HCT116 (cell line): ENCODE results near the gene AOAH. TPM values are rescaled to one million over a fixed set of nuclear protein-coding genes. Genes with fewer than 3 reads are reported as not detected.

Experiments used
- ATAC-seq: fragments of 200-7000 bp; cut with Tn5 transposase; 2 replicates; pipeline ENCODE4 v1.9.1; 2020; ENCODE audit warnings: mild to moderate bottlenecking, moderate library complexity
- BruUV-seq: library from RNA; stranded (reverse); fragments of 400-500 nt; replicated peaks from 2 replicates; lab custom pipeline; 2021; lab: Mats Ljungman, UMichigan
- CTCF ChIA-PET: fragments of 300-600 bp; sonication (Branson Sonifier 250); formaldehyde crosslinking; loops from one replicate; lab custom pipeline; 2021; ENCODE audit warnings: antibody characterized with exemption; lab: Charles Lee
- POLR2A ChIA-PET: fragments of 300-600, 350-600 bp; sonication (Branson Sonifier 250); formaldehyde crosslinking; loops from one replicate; lab custom pipeline; 2021; ENCODE audit warnings: antibody characterized with exemption; lab: Charles Lee
- RAD21 ChIA-PET, 2 experiments: fragments of 300-600 bp; sonication (Branson Sonifier 250); formaldehyde crosslinking; loops; one replicate each; lab custom pipeline; 2023; ENCODE audit warnings: low total read pairs in 2 of 2; ENCODE audit not compliant: uncharacterized antibody in 2 of 2, unreplicated experiment in 2 of 2, low non-redundant PET in 1 of 2; lab: Charles Lee
- DNase-seq: peaks from one replicate; pipeline ENCODE4 v3.0.0-alpha.2; 2010; ENCODE audit warnings: low read depth, low spot score
- H2AFZ ChIP-seq: fragments of 200-600 bp; shearing (Covaris generic), sonication (generic); 2 replicates; pipeline ENCODE4 v1.6.1; 2017; ENCODE audit warnings: low read depth, mixed run types, mixed read lengths, antibody characterized with exemption, low read length; ENCODE audit not compliant: poor library complexity, severe bottlenecking
- H3K27ac ChIP-seq: 2 replicates; pipeline ENCODE4 v1.5.1; 2012; ENCODE audit warnings: low read depth, low read length
- H3K27me3 ChIP-seq: fragments of 200-600 bp; sonication (generic); 2 replicates; pipeline ENCODE4 v1.6.1; 2016; ENCODE audit warnings: mixed run types, low read length, mixed read lengths; ENCODE audit not compliant: insufficient read depth
- H3K36me3 ChIP-seq, 2 experiments: fragments of 200-500 bp in 1 of 2; fragments of 200-600 bp in 1 of 2; sonication (Bioruptor generic) in 1 of 2; sonication (generic) in 1 of 2; 2 replicates each; pipeline versions ENCODE4 v1.5.1 to v1.6.1; 2014 to 2016; ENCODE audit warnings: low read length in 2 of 2, inconsistent platforms in 1 of 2, mixed read lengths in 1 of 2, mixed run types in 1 of 2; ENCODE audit not compliant: insufficient read depth in 2 of 2, control insufficient read depth in 1 of 2
- H3K4me1 ChIP-seq, 2 experiments: fragments of 200-600 bp in 1 of 2; sonication (generic) in 1 of 2; 2 replicates each; pipeline versions ENCODE4 v1.5.1 to v1.6.1; 2012 to 2017; ENCODE audit warnings: low read length in 2 of 2, inconsistent platforms in 1 of 2, mild to moderate bottlenecking in 1 of 2, mixed read lengths in 1 of 2, mixed run types in 1 of 2, moderate library complexity in 1 of 2; ENCODE audit not compliant: insufficient read depth in 2 of 2, control insufficient read depth in 1 of 2
- H3K4me2 ChIP-seq: fragments of 200-600 bp; sonication (generic); 2 replicates; pipeline ENCODE4 v1.6.1; 2017; ENCODE audit warnings: mixed run types, low read length, mixed read lengths
- H3K4me3 ChIP-seq, 2 experiments: fragments of 200-600 bp in 1 of 2; sonication (generic) in 1 of 2; replicated peaks in 1 of 2; 2 replicates each; pipeline ENCODE4 v1.5.1; 2011 to 2016; ENCODE audit warnings: low read length in 2 of 2, control low read depth in 1 of 2, low read depth in 1 of 2, mild to moderate bottlenecking in 1 of 2, mixed read lengths in 1 of 2, mixed run types in 1 of 2
- H3K79me2 ChIP-seq: fragments of 200-600 bp; sonication (generic); 2 replicates; pipeline ENCODE4 v1.6.1; 2017; ENCODE audit warnings: mild to moderate bottlenecking, mixed run types, low read length, moderate library complexity, mixed read lengths; ENCODE audit not compliant: insufficient read depth
- H3K9ac ChIP-seq: fragments of 200-600 bp; sonication (generic); 2 replicates; pipeline ENCODE4 v1.6.1; 2016; ENCODE audit warnings: low read length, mixed read lengths
- H3K9me2 ChIP-seq: fragments of 200-600 bp; sonication (generic), shearing (Covaris generic); 2 replicates; pipeline ENCODE4 v1.6.1; 2017; ENCODE audit warnings: mixed run types, mild to moderate bottlenecking, moderate library complexity; ENCODE audit not compliant: insufficient read depth
- H3K9me3 ChIP-seq, 2 experiments: fragments of 200-500 bp in 1 of 2; fragments of 200-600 bp in 1 of 2; sonication (Bioruptor generic) in 1 of 2; sonication (generic) in 1 of 2; 2 replicates each; pipeline ENCODE4 v1.6.1; 2014 to 2017; ENCODE audit warnings: low read length in 2 of 2, mixed read lengths in 2 of 2, inconsistent platforms in 1 of 2, low read depth in 1 of 2, mild to moderate bottlenecking in 1 of 2, mixed run types in 1 of 2, moderate library complexity in 1 of 2; ENCODE audit not compliant: control insufficient read depth in 1 of 2, insufficient read depth in 1 of 2
- H4K20me1 ChIP-seq: fragments of 200-600 bp; sonication (generic), shearing (Covaris generic); 2 replicates; pipeline ENCODE4 v1.6.1; 2017; ENCODE audit warnings: mixed run types, mild to moderate bottlenecking, moderate library complexity; ENCODE audit not compliant: insufficient read depth
- CBX3 ChIP-seq: IDR thresholded peaks from 2 replicates; pipeline ENCODE4 v1.6.1; 2012; ENCODE audit warnings: low read depth
- CEBPB ChIP-seq: IDR thresholded peaks from 2 replicates; pipeline ENCODE4 v1.6.1; 2012; ENCODE audit warnings: low read depth
- EGR1 ChIP-seq: IDR thresholded peaks from 2 replicates; pipeline ENCODE4 v1.6.1; 2012; ENCODE audit warnings: low read depth
- ELF1 ChIP-seq: IDR thresholded peaks from 2 replicates; pipeline ENCODE4 v1.6.1; 2012; ENCODE audit warnings: low read depth, borderline replicate concordance
- EZH2 ChIP-seq: fragments of 200-600 bp; sonication (generic); IDR thresholded peaks from 2 replicates; pipeline ENCODE4 v1.6.1; 2017; ENCODE audit warnings: antibody characterized with exemption, mixed run types
- EZH2phosphoT487 ChIP-seq: fragments of 200-600 bp; IDR thresholded peaks from 2 replicates; pipeline ENCODE4 v1.6.1; 2018; ENCODE audit warnings: antibody characterized with exemption, borderline replicate concordance
- FOSL1 ChIP-seq: IDR thresholded peaks from 2 replicates; pipeline ENCODE4 v1.6.1; 2012; ENCODE audit warnings: low read depth
- JUND ChIP-seq: IDR thresholded peaks from 2 replicates; pipeline ENCODE4 v1.6.1; 2012
- POLR2A ChIP-seq: IDR thresholded peaks from 2 replicates; pipeline ENCODE4 v1.7.0; 2011; ENCODE audit warnings: borderline replicate concordance; ENCODE audit not compliant: insufficient read depth, insufficient read length; ENCODE audit errors: extremely low read depth
- POLR2AphosphoS5 ChIP-seq: IDR thresholded peaks from 2 replicates; pipeline ENCODE4 v1.6.1; 2011; ENCODE audit warnings: mild to moderate bottlenecking, low read depth, low read length, moderate library complexity
- RAD21 ChIP-seq: IDR thresholded peaks from 2 replicates; pipeline ENCODE4 v1.6.1; 2012; ENCODE audit warnings: low read depth, mild to moderate bottlenecking
- SIN3A ChIP-seq: IDR thresholded peaks from 2 replicates; pipeline ENCODE4 v1.6.1; 2012; ENCODE audit warnings: low read depth
- SP1 ChIP-seq: IDR thresholded peaks from 2 replicates; pipeline ENCODE4 v1.6.1; 2012; ENCODE audit warnings: low read depth
- TCF7L2 ChIP-seq: IDR thresholded peaks from 2 replicates; pipeline ENCODE4 v1.7.0; 2011; ENCODE audit warnings: borderline replicate concordance, inconsistent platforms; ENCODE audit not compliant: insufficient read depth, insufficient read length; ENCODE audit errors: extremely low read depth
- ZFX ChIP-seq: fragments of 450-650 bp; IDR thresholded peaks from 2 replicates; pipeline ENCODE4 v1.6.1; 2017
- ZNF274 ChIP-seq: fragments of 200-500 bp; sonication (Bioruptor generic); IDR thresholded peaks from 2 replicates; pipeline ENCODE4 v1.6.1; 2014; ENCODE audit warnings: mild to moderate bottlenecking, low read depth, low read length, inconsistent platforms
- intact Hi-C: fragments of 100-400 bp; cut with micrococcal nuclease; formaldehyde crosslinking; loops from 2 replicates; pipeline ENCODE4 v1.10.0; 2022
- total RNA-seq: library from RNA; stranded (reverse); gene quantifications from one replicate; pipeline ENCODE4 v1.2.1, GENCODE V29; 2021; ENCODE audit not compliant: unreplicated experiment
- TF ChIP-seq, protein P1 (sequence below): IDR thresholded peaks from 2 replicates; pipeline ENCODE4 v1.6.1; 2012
- TF ChIP-seq, protein P2 (sequence below): IDR thresholded peaks from 2 replicates; pipeline ENCODE4 v1.6.1; 2012
- TF ChIP-seq, protein P3 (sequence below): IDR thresholded peaks from 2 replicates; pipeline ENCODE4 v1.6.1; 2011; ENCODE audit warnings: mild to moderate bottlenecking, low read length, moderate library complexity; ENCODE audit not compliant: insufficient replicate concordance; ENCODE audit errors: extremely low read depth
- TF ChIP-seq, protein P4 (sequence below): IDR thresholded peaks from 2 replicates; pipeline ENCODE4 v1.6.1; 2012; ENCODE audit warnings: low read depth

The AOAH gene
- total RNA-seq, 1 experiment from 2014 or later: 1.1 TPM

DNA sequence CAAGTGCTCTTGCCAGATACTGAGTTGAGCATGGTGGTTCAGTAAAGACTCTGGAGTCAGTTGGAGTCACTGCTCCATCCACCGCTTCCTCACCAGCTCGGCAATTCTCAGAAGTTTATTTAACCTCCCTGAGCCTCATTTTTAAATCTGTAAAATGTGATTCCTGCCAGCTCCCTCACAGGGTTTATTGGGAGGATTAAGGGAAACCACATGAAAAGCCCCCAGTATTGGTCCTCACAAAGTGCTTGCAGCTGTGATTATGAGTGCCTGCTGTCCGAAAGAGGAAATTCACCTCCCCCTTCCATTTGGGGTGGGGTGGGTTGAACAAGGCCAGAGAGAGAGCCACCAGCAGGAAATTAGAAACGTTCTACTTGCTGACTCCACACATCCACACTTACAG is 99.0 kb downstream of the AOAH start:
- Histone ChIP-seq H4K20me1 (no peaks in the 10 kb centered on the region), H3K9me2 (no peaks in the 10 kb centered on the region), H3K27ac (no peak overlapping the region), H3K4me1 (no peaks in the 10 kb centered on the region), H3K4me3 (no peak overlapping the region), H2AFZ (no peak overlapping the region), H3K9me3 (no peaks in the 10 kb centered on the region), H3K36me3 (no peaks in the 10 kb centered on the region), H3K9ac (no peak overlapping the region), H3K79me2 (no peaks in the 10 kb centered on the region), H3K4me2 (no peak overlapping the region), H3K27me3 (no peaks in the 10 kb centered on the region; the same call in 1 of the 2 replicates)
- intact Hi-C loops: no loop called here
- CTCF ChIA-PET: no interaction called here
- POLR2A ChIA-PET: no interaction called here
- ATAC-seq (no peak), DNase-seq (no peak)
- no TSS peak for BruUV-seq
- TF ChIP-seq POLR2AphosphoS5 (no peak), ZFX (no peak), TCF7L2 (no peak), ELF1 (no peak), CBX3 (no peak), EGR1 (no peak), SIN3A (no peak), RAD21 (no peak), JUND (no peak), FOSL1 (no peak), EZH2phosphoT487 (no peak), ZNF274 (no peak), CEBPB (no peak), EZH2 (no peak), SP1 (no peak), POLR2A (no peak)
- TF ChIP-seq, protein P1, sequence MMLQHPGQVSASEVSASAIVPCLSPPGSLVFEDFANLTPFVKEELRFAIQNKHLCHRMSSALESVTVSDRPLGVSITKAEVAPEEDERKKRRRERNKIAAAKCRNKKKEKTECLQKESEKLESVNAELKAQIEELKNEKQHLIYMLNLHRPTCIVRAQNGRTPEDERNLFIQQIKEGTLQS: no peak
- TF ChIP-seq, protein P2, sequence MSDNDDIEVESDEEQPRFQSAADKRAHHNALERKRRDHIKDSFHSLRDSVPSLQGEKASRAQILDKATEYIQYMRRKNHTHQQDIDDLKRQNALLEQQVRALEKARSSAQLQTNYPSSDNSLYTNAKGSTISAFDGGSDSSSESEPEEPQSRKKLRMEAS: no peak
- TF ChIP-seq, protein P3, sequence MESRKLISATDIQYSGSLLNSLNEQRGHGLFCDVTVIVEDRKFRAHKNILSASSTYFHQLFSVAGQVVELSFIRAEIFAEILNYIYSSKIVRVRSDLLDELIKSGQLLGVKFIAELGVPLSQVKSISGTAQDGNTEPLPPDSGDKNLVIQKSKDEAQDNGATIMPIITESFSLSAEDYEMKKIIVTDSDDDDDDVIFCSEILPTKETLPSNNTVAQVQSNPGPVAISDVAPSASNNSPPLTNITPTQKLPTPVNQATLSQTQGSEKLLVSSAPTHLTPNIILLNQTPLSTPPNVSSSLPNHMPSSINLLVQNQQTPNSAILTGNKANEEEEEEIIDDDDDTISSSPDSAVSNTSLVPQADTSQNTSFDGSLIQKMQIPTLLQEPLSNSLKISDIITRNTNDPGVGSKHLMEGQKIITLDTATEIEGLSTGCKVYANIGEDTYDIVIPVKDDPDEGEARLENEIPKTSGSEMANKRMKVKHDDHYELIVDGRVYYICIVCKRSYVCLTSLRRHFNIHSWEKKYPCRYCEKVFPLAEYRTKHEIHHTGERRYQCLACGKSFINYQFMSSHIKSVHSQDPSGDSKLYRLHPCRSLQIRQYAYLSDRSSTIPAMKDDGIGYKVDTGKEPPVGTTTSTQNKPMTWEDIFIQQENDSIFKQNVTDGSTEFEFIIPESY: no peak
- TF ChIP-seq, protein P4, sequence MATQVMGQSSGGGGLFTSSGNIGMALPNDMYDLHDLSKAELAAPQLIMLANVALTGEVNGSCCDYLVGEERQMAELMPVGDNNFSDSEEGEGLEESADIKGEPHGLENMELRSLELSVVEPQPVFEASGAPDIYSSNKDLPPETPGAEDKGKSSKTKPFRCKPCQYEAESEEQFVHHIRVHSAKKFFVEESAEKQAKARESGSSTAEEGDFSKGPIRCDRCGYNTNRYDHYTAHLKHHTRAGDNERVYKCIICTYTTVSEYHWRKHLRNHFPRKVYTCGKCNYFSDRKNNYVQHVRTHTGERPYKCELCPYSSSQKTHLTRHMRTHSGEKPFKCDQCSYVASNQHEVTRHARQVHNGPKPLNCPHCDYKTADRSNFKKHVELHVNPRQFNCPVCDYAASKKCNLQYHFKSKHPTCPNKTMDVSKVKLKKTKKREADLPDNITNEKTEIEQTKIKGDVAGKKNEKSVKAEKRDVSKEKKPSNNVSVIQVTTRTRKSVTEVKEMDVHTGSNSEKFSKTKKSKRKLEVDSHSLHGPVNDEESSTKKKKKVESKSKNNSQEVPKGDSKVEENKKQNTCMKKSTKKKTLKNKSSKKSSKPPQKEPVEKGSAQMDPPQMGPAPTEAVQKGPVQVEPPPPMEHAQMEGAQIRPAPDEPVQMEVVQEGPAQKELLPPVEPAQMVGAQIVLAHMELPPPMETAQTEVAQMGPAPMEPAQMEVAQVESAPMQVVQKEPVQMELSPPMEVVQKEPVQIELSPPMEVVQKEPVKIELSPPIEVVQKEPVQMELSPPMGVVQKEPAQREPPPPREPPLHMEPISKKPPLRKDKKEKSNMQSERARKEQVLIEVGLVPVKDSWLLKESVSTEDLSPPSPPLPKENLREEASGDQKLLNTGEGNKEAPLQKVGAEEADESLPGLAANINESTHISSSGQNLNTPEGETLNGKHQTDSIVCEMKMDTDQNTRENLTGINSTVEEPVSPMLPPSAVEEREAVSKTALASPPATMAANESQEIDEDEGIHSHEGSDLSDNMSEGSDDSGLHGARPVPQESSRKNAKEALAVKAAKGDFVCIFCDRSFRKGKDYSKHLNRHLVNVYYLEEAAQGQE: no peak
- RAD21 ChIA-PET: no interaction called here
